PC-3 (cell line): ENCODE measurements around the gene MARCHF11.

Experiments used
- CTCF ChIP-seq: fragments of 300-600 bp; sonication (generic); conservative IDR thresholded peaks from 2 replicates; pipeline ENCODE4 v1.5.1; 2017; ENCODE audit warnings: antibody characterized with exemption, low read depth, mild to moderate bottlenecking, low read length
- EZH2 ChIP-seq: fragments of 300-600 bp; sonication (generic); IDR thresholded peaks from one replicate; pipeline ENCODE4 v1.6.1; 2017; ENCODE audit warnings: antibody characterized with exemption, mild to moderate bottlenecking, low read length; ENCODE audit not compliant: unreplicated experiment
- EZH2phosphoT487 ChIP-seq: fragments of 300-600 bp; sonication (generic); IDR thresholded peaks from 2 replicates; pipeline ENCODE4 v1.6.1; 2018; ENCODE audit warnings: mild to moderate bottlenecking, antibody characterized with exemption, low read length, borderline replicate concordance

- no peak for TF ChIP-seq CTCF
- no peak for TF ChIP-seq EZH2phosphoT487
- TF ChIP-seq EZH2 = no peak
Observed at GRCh38 chr5:16104961-16105360, 74.6 kb downstream of the MARCHF11 start.
